SH-SY5Y (cell line): ENCODE results near the gene CYP21A2.

Experiments used
- GATA2 ChIP-seq: IDR thresholded peaks from 2 replicates; pipeline ENCODE4 v1.6.1; 2011; ENCODE audit warnings: mild to moderate bottlenecking, low read depth, low read length
- GATA3 ChIP-seq: IDR thresholded peaks from 2 replicates; pipeline ENCODE4 v1.6.1; 2011; ENCODE audit warnings: low read depth, mild to moderate bottlenecking, low read length, moderate library complexity

DNA sequence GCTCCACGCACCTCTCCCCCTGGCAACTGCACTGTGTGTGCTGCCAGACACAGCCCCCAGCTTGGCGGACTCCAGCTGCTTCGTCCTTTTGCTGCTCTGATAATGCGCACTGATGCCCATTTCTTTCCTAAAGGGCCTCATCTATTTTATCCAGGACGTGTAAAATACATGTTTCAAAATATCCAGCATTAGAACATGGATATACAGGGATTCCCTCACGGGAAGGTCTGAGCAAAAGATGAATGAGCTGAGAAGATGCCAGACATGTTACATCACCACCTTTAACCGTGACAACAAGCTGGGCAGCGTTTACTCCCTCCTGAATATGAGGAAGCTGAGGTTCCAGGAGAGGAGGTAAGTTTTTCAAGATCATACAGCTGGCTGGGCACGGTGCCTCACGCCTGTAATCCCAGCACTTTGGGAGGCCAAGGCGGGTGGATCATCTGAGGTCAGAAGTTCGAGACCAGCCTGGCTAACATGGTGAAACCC, 38.1 kb downstream of the CYP21A2 start:
- TF ChIP-seq GATA2 (no peak), GATA3 (no peak)
